SIG-M5 treated with dmso at 0.1 percent for 504 hours (cell line): ENCODE measurements around the gene C1RL.

Experiments used
- DNase-seq: peaks from one replicate; lab custom pipeline; 2025; ENCODE audit not compliant: unreplicated experiment; lab: John Stamatoyannopoulos, UW

The C1RL gene, protein sequence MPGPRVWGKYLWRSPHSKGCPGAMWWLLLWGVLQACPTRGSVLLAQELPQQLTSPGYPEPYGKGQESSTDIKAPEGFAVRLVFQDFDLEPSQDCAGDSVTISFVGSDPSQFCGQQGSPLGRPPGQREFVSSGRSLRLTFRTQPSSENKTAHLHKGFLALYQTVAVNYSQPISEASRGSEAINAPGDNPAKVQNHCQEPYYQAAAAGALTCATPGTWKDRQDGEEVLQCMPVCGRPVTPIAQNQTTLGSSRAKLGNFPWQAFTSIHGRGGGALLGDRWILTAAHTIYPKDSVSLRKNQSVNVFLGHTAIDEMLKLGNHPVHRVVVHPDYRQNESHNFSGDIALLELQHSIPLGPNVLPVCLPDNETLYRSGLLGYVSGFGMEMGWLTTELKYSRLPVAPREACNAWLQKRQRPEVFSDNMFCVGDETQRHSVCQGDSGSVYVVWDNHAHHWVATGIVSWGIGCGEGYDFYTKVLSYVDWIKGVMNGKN

DNA sequence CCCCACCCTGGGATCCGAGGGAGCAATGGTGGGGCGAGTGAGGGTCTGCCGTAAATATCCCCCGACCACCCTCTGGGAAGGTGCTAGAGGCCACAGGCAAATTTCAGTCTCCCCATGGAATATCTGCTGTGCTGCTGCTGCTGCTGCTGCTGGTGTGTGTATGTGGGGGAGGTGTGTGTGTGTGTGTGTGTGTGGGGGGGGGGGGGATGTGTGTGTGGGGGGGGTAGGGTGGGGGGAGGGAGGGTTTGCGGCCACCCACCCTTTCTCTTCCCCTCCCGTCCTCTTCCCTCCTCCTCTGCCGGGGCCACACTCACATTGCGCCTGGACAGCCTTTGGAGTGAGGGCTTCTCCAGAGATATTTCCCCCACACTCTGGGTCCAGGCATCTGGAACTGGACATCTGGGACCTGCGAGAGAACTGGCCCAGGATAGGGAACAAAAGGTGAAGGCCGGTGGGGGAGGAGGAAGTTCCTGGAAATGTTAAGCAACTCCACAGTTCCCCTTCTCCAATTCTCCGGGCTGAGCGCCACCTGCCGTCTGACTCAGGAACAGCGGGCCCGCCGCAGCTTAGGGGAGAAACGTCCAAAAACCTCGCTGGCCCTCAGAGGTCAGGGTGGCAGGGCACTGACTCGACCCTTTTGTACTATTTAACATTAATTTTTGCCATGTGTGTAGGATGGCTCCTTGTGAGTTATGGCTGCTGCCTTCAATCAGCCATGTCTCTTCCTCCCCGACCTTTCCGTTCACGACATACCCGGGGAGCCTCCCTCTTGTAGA lies at the start of gene C1RL:
C1RL (minus strand) TSS at position 419 of the 776 bp plus-strand sequence; CDS start at position 385, 34 bp downstream.
- peak; percentile 80 for DNase-seq

DNA sequence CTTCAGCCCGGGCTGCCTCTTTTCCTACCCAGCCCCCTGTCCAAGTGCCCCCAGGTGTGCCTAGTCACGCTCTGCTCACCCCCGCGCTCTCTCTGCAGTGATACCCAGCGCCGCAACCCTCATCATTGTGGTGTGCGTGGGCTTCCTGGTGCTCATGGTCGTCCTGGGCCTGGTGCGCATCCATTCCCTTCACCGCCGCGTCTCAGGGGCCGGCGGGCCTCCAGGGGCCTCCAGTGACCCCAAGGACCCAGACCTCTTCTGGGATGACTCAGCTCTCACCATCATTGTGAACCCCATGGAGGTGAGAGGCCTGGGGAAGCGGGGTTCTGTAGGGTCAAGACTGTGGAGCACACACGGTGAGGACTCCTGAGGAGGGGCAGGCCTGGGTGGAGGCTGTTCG lies 48.4 kb upstream of the C1RL start:
- no peak for DNase-seq

DNA sequence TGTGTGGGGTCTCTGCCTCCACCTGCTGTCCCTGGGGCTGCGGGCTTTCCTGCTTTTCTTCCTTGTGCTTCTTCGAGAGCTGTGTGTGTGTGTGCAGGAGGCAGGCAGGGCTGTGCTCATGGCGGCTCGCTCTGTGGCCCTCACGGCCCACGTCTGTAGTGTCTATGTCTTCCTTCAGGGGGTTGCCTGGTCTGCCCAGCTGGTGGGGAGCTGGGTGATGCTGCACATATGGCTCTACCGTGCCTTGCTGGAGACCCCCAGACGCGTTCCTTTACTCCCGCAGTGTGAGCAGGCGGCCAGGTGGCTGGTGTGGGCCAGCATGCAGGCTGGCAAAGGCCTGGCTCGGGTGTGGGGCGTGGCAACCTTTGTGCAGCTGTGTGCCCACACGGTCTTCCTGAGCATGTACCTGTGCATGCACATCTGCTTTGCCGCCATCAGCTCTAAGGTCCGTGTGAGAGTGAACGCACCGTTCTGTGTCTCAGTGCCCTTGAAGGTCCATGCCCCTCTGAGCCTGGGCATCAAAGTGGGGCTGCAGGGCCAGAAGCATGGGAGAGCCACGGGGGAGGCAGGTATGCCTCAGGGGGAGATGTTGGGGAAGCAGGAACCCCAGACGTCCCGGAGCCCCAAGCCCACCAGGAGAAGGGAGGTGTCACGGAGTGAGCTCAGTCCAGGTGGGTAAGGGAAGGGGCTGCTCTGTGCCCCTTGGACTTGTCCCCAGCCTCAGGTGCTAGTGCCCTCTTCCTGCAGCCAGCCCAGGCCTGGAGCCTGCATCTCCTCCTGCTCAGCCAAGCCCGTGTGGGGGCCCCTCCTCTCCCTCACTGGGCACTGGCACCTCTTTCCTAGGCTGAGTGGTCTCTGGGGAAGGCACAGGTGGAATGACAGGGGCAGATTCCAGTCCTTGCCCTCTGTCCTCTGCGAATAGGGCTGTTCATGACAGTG lies 47.5 kb upstream of the C1RL start:
- DNase-seq = no peak

DNA sequence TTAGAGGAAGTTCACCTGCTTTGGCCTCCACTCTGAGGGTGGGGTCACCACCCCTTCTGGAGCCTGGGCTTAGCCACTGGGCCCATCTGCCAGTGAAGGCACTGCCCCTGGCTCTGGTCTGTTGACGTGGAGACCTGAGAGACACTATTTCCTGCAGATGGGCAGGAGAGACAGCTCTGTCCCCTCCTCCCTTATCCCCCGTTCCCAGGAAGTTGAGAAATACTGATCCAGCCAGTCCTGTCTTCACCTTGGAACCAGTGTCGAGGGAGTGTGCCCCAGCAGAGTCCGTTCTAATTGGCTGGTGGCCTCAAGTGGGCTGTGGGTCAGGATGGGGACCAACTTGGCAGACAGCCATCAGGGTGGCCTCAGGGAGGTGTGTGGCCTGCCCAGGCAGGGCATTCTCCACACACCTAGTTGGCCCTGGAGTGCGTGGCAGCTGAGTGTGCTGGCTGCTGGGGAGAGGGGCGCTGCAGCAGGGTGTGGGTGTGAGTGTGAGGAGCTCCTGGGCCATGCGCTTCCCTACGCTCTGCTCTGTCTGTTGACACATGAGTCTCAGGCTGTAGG lies 46.5 kb upstream of the C1RL start:
- peak; percentile 6 for DNase-seq

DNA sequence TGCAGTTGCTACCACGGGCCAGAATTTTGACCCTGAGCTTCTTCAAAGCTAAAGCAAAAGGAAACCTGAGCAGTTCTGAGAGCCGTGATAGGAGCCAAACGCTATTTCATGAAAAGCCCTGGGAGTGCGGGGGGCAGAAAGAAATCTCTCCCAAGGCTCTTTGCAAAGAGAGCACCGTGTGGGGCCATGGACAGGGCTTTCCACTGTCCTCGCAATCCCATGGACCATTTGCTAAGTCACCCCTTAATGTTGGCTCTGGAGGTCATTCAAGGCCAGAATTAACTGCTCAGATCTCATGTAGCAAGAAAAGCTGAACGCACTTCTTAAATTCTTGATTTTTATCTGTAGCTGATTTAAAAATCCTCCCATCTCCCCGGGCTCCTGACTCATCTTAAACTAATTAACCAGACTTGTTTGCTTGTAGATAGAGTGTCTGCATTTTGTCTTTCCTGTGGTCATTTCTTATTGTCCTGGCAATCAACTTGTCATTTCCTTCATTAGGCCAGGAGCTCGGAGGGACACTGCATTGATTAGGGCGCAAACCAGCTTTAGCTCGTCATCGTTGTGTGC lies 46.0 kb upstream of the C1RL start:
- DNase-seq = no peak

DNA sequence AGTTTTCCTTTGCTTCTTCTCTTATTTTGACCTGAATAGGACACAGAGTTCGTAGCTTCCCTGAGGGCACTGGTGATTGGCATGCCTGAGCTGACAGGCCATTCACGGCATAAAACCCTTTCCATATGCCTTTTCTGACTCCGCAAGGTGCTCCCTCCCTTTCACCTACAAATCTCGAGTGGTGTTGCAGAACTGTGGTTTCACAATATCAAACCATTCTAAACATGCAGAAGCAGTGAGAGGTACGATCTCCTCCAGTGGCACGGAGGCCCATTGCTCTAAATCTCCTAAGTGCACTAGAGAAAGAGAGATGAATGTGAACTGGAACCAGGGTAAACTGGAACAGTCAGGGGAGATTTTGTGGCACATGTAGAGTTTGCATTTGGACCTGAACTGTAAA lies 45.0 kb upstream of the C1RL start:
- DNase-seq = no peak

DNA sequence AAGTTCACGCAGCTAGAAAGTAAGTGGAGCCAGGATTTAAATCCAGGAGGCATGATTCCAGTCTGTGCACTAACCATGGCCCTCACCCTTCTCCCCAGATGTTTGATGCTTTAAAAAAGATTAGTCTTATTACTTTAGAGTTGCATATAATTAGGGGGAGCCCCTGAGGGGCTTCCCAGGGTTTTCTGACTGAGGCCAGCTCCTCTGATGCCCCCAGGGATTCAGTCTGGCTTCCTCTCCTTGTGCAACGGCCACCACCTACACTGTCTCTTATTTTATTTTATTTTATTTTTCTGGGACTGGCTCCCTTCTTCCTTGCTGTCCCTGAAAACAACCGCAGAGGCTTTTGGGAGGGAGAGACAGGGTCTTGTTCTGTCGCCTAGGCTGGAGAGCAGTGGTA lies 43.8 kb upstream of the C1RL start:
- no peak for DNase-seq

DNA sequence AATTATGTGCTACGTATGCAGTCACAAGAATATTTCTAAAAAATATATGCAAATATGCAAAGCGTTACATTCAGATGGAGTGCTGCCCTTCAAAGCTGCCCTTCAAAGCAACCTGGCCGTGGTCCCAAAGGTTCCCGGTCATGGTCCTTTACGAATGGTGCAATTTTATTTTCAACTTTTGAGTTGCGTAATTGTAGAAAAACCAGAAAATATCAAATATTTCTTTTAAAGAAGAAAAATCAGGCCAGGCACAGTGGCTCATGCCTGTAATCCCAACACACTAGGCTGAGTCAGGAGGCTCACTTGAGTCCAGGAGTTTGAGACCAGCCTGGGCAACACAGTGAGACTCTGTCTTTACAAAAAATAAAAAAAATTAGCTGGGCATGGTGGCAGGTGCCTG lies 42.5 kb upstream of the C1RL start:
- no peak for DNase-seq

DNA sequence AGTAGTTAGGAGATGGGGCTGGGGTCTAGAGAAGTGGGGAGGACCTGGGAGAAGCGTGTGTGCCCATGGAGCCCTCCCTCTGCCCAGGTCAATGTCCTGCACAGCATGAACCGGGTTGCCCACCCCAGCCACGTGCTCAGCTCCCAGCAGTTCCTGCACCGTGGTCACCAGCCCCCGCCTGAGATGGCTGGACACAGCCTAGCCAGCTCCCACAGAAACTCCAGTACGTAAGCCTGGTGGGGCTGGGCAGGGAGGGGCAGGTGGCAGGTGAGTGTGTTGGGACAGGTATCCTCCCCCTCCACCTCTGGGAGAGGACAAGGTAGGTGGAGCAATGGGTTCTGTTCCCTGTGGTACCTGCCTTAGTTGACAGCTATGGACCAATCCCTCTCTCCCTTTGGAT lies 41.8 kb upstream of the C1RL start:
- DNase-seq = no peak

DNA sequence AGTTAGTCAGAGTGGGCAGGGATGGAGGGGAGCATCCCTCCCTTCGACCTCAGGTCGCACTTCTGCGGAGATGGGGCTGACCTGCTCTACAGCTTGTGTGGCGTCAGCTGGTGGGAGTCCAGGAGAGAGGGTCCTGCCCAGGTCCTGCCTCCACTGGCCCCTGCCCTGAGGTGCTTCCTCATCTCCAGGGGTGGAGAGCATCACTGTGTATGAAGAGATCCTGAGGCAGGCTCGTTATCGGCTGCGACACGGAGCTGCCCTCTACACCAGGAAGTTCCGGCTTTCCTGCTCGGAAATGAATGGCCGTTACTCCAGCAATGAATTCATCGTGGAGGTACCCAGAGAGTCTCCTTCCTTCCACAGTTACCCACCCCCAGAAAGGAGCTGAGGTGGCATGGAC lies 41.3 kb upstream of the C1RL start:
- DNase-seq = no peak

DNA sequence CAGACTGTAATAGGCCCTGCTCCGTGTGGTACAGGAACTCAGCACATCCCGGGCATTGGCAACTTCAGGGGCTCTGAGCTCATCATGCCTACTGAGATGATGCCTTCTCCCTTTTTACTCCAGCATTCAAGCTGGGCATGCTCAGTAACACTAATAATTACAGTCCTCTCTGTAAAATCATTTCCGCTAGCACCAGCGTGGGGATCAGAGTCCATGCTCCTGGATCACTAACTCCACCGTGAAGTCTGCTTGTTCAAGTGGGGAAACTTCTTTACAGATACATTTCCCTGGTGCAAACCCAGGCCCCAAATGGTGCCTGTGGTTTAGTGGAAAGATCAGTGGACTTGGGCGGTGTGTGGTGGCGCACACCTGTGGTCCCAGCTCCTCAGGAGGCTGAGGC lies 37.9 kb upstream of the C1RL start:
- no peak for DNase-seq

DNA sequence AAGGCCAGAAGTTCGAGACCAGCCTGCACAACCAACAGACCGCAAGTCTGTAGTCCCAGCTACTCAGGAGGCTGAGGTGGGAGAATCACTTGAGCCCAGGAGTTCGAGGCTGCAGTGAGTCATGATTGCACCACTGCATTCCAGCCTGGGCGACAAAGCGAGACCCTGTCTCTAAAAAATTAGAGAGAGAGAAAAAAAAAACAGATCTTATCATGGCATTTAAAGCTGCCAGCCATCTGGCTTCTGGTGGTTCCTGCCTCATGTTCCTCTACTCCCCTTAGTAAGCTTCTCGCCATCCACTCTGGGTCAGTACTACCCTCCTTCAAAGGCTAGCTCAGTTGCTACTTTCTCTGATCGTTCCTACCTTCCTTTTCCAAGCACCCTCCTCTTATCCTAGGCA lies 37.2 kb upstream of the C1RL start:
- DNase-seq = no peak

DNA sequence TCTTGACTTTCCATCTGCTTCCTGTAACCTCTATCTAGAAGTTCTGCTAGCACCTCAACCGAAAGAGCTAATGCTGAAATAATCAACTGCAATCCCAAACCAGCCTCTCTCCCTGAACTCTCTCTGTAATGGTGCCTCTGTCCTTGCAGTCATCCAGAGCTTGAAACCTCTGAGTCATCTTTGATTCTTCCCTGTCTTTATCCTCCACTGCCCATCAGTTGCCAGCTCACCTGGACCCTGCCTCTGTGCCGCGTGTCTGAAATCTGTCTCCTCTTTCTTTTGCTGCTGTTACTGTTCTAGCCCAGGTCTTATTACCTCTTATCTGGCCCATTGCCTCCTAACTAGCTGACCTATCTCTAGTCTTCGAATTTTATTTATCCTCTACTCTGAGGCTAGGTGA lies 36.7 kb upstream of the C1RL start:
- no peak for DNase-seq

DNA sequence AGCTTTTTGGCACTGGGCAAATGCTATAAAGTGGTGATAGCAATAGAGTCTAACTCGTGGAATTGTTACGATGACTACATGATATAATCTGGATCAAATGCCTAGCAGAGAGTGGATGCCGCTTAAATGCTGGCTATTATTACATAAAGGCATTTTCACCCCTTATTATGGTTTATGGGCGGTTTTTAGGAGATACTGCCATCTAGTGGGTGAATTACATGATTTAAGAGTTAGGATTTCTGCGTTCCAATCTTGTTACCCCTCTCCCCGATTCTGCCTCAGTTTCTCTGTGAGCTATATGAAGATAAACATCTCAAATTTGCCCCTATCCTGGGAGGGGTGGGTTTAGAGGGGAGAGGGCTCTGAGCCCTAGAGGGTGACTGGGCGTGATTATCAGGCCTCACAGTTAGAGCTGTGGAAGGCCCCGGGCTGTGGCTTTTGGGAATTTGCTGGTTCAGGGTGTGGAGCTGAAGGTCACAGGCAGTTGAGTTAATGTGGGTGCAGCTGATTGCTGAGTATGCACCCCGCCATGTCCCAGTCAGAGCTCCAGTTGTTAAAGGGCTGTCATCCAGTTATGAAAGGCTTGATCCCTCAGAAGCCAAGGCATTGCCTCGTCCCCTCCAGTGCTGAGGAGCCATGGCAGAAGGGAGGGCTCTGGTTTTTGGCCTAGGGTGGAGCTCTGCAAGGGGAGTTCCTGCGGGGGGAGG lies 35.6 kb upstream of the C1RL start:
- peak; percentile 60 for DNase-seq

DNA sequence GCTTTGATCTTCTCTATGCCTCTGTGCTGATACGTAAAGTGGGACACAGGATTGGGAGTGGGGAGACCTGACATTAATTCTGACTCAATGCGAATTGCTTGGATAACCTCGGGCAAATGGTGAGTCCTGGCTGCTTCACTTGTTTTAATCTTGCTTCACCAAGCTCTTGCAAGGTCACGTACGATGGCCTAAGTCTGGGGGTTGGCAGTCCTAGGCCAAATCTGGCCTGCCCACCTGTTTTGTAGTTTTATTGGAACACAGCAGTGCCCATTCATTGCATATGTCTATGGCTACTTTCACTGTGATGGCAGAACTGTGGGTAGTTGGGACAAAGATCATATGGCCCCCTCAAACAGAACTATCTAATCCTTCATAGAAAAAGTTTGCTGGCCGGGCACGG lies 34.5 kb upstream of the C1RL start:
- no peak for DNase-seq

DNA sequence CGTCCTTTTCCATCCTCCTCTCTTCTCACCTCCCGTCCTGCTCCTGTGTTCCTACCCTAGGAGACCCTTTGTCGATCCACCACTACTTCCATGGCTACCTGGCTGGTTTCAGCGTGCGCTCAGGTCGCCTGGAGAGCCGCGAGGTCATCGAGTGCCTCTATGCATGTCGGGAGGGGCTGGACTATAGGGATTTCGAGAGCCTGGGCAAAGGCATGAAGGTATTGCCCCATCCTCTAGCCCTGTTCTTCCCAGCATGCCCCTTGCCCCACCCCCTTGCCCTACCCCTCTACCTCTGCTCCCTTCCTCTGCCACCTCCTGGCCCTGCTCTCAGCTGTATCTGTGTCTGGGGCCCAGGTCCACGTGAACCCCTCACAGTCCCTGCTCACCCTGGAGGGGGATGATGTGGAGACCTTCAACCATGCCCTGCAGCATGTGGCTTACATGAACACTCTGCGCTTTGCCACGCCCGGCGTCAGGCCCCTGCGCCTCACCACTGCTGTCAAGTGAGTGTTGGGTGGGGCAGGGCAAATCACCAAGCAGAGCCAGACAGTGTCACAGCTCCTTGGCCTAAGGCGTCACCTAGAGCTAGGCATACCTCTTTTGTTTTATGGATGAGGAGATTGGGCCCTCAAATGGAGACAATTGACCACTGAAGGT lies 33.9 kb upstream of the C1RL start:
- DNase-seq = no peak

DNA sequence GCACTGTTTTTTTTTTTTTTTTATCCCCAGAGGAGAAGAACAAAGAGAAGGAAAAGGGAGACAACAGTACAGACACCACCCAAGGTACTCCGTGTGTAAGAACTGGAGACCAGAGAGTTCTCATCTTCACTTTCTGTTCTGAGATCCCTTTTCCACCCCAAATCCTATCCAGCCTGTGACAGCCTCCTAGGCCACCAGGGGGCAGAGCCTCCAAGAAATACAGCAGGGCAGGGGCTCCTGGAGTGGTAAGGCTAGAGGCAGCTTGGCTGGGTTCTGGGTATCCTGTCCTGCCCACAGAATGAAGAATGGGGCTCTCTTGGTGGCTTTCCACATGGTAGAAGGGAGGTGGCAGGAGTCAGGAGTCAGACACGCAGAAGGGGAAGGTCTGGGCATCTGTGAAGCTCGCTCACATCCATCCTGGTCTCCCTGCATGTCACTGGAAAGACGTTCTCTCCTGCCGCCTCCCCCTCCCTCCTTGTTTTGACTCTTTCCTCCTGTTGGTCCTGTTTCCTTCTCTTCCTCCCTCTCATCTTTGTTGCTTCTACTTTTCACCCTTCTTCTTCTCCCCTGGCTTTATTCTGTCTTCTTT lies 33.1 kb upstream of the C1RL start:
- peak; percentile 75 for DNase-seq

DNA sequence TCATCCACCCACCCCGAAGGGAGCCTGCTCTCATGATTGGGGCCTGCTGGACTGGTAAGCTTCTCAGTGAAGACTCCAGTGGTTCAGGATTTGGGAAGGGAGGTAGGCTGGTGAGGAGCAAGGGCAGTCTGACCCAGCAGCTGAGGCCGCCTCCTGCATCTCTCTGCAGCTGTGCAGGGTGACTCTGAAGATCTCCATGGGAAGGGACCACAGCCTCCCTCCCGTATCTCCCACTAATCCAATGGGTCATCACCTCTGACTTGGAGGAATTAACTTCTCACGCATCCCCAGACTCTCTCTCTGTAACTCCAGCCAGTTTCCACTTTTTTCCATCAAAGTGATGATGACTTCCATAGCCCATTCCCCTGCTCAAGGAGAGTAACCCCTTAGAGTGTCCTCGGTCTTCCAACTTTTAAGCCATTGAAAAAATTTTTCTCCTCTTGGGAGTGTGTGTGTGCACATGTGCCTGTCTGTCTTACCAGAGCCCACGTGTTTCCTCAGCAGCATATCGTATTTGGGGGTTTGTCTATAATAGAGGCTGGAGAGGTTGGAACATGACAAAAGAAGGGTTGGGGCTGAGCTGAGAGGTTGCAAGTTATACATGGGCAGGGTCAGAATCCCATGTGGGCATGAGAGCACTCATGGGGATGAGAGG lies 32.5 kb upstream of the C1RL start:
- DNase-seq = no peak

DNA sequence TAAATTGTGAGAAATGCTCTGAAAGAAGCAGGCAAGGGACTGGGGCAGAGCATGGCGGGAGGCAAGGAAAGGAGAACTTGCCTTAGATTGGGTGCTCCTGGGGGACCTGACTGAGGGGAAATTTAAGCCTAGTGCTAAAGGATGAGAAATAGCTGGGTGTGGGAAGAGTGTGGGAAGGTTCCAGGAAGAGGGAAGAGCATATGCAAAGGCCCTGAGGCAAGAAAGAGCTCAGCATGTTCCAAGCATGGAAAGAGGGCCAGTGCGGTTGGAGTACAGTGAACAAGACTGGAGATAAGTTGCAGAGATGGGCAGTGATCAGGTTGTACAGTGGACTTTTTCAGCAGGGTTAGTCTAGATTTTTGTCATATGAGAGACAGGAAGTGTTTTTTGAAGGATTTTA lies 30.2 kb upstream of the C1RL start:
- DNase-seq = no peak
